H9 (cell line): ENCODE results near the gene RFC4. TPM values are rescaled to one million over a fixed set of nuclear protein-coding genes. Genes with fewer than 3 reads are reported as not detected.

Source experiments
- DNase-seq: peaks from one replicate; pipeline ENCODE4 v3.0.0-alpha.2; 2017
- H2AFZ ChIP-seq: one replicate; pipeline ENCODE4 v1.6.1; 2013; ENCODE audit warnings: mild to moderate bottlenecking, low read length, control low read depth, moderate library complexity
- H2AK5ac ChIP-seq: 2 replicates; pipeline ENCODE4 v1.6.1; 2013; ENCODE audit warnings: low read length, control low read depth, mixed read lengths; ENCODE audit not compliant: insufficient read length
- H2BK120ac ChIP-seq: one replicate; pipeline ENCODE4 v1.6.1; 2013; ENCODE audit warnings: low read depth, mild to moderate bottlenecking, low read length, control low read depth, inconsistent platforms; ENCODE audit not compliant: poor library complexity, severe bottlenecking
- H2BK12ac ChIP-seq: 2 replicates; pipeline ENCODE4 v1.6.1; 2013; ENCODE audit warnings: low read length, control low read depth, mixed read lengths, low read depth; ENCODE audit not compliant: insufficient read length
- H2BK15ac ChIP-seq: 2 replicates; pipeline ENCODE4 v1.6.1; 2013; ENCODE audit warnings: low read depth, low read length, control low read depth
- H2BK20ac ChIP-seq: one replicate; pipeline ENCODE4 v1.6.1; 2013; ENCODE audit warnings: low read depth, mild to moderate bottlenecking, low read length, control low read depth, inconsistent platforms; ENCODE audit not compliant: poor library complexity, severe bottlenecking
- H2BK5ac ChIP-seq: 2 replicates; pipeline ENCODE4 v1.6.1; 2013; ENCODE audit warnings: low read length, control low read depth, mixed read lengths; ENCODE audit not compliant: insufficient read length
- H3K14ac ChIP-seq: 2 replicates; pipeline ENCODE4 v1.6.1; 2013; ENCODE audit warnings: low read length, control low read depth; ENCODE audit not compliant: insufficient read depth
- H3K18ac ChIP-seq: 2 replicates; pipeline ENCODE4 v1.6.1; 2013; ENCODE audit warnings: low read depth, mild to moderate bottlenecking, mixed read lengths, low read length, control low read depth; ENCODE audit not compliant: insufficient read length
- H3K23ac ChIP-seq: 2 replicates; pipeline ENCODE4 v1.6.1; 2013; ENCODE audit warnings: low read length, control low read depth, mixed read lengths, low read depth; ENCODE audit not compliant: insufficient read length
- H3K23me2 ChIP-seq: 2 replicates; pipeline ENCODE4 v1.6.1; 2013; ENCODE audit warnings: low read depth, mild to moderate bottlenecking, mixed read lengths, low read length, control low read depth; ENCODE audit not compliant: insufficient read length, poor library complexity, severe bottlenecking
- H3K27ac ChIP-seq: 2 replicates; pipeline ENCODE4 v1.5.1; 2013; ENCODE audit warnings: low read length, control low read depth, mixed read lengths, low read depth; ENCODE audit not compliant: insufficient read length
- H3K27me3 ChIP-seq: 2 replicates; pipeline ENCODE4 v1.6.1; 2013; ENCODE audit warnings: low read length, control low read depth, inconsistent platforms; ENCODE audit not compliant: insufficient read depth
- H3K4ac ChIP-seq: 2 replicates; pipeline ENCODE4 v1.6.1; 2013; ENCODE audit warnings: low read depth, mild to moderate bottlenecking, control low read depth, inconsistent platforms, low read length, moderate library complexity
- H3K4me1 ChIP-seq: 2 replicates; pipeline ENCODE4 v1.6.1; 2013; ENCODE audit warnings: low read length, control low read depth, inconsistent platforms; ENCODE audit not compliant: insufficient read depth
- H3K4me2 ChIP-seq: 2 replicates; pipeline ENCODE4 v1.6.1; 2013; ENCODE audit warnings: low read length, control low read depth, mixed read lengths; ENCODE audit not compliant: insufficient read length, insufficient read depth
- H3K56ac ChIP-seq: 2 replicates; pipeline ENCODE4 v1.6.1; 2013; ENCODE audit warnings: low read depth, mild to moderate bottlenecking, mixed read lengths, low read length, control low read depth; ENCODE audit not compliant: insufficient read length
- H3K79me1 ChIP-seq: 2 replicates; pipeline ENCODE4 v1.6.1; 2013; ENCODE audit warnings: low read depth, mild to moderate bottlenecking, moderate library complexity, low read length, control low read depth, inconsistent platforms; ENCODE audit not compliant: insufficient read depth, poor library complexity, severe bottlenecking
- H3K79me2 ChIP-seq: 2 replicates; pipeline ENCODE4 v1.6.1; 2013; ENCODE audit warnings: low read length, control low read depth, inconsistent platforms; ENCODE audit not compliant: insufficient read depth
- H3K9ac ChIP-seq: 2 replicates; pipeline ENCODE4 v1.6.1; 2013; ENCODE audit warnings: low read length, control low read depth, mixed read lengths; ENCODE audit not compliant: insufficient read length; ENCODE audit errors: extremely low read depth
- H3K9me3 ChIP-seq: one replicate; pipeline ENCODE4 v1.6.1; 2013; ENCODE audit warnings: low read depth, low read length, inconsistent platforms; ENCODE audit not compliant: control insufficient read depth
- H3T11ph ChIP-seq: one replicate; pipeline ENCODE4 v1.6.1; 2013; ENCODE audit warnings: mild to moderate bottlenecking, low read length, control low read depth, inconsistent platforms
- H4K20me1 ChIP-seq: one replicate; pipeline ENCODE4 v1.6.1; 2013; ENCODE audit not compliant: control insufficient read depth, insufficient read length, insufficient read depth
- H4K5ac ChIP-seq: 2 replicates; pipeline ENCODE4 v1.6.1; 2013; ENCODE audit warnings: low read depth, mild to moderate bottlenecking, mixed read lengths, low read length, control low read depth; ENCODE audit not compliant: insufficient read length
- H4K8ac ChIP-seq: replicated peaks from 2 replicates; pipeline ENCODE4 v1.6.1; 2013; ENCODE audit warnings: low read length, control low read depth, mixed read lengths, low read depth; ENCODE audit not compliant: insufficient read length
- H4K91ac ChIP-seq: 2 replicates; pipeline ENCODE4 v1.6.1; 2013; ENCODE audit warnings: low read depth, mild to moderate bottlenecking, moderate library complexity, mixed read lengths, low read length, control low read depth; ENCODE audit not compliant: insufficient read length
- H3K27ac Mint-ChIP-seq, 3 experiments: 2 replicates in 2 of 3; 3 replicates in 1 of 3; pipeline ENCODE4 v1.8.0; 2020 to 2021; ENCODE audit warnings: mixed read lengths in 3 of 3, mild to moderate bottlenecking in 1 of 3, moderate library complexity in 1 of 3
- H3K27me3 Mint-ChIP-seq: 2 replicates; pipeline ENCODE4 v1.8.0; 2021; ENCODE audit warnings: low read depth, mild to moderate bottlenecking, moderate library complexity, mixed read lengths
- H3K36me3 Mint-ChIP-seq, 3 experiments: 2 replicates in 2 of 3; 3 replicates in 1 of 3; pipeline ENCODE4 v1.8.0; 2020 to 2021; ENCODE audit warnings: low read depth in 3 of 3, mixed read lengths in 3 of 3; ENCODE audit not compliant: insufficient read depth in 1 of 3
- H3K4me1 Mint-ChIP-seq, 2 experiments: 2 replicates each; pipeline ENCODE4 v1.8.0; 2020; ENCODE audit warnings: mixed read lengths in 2 of 2
- H3K4me3 Mint-ChIP-seq, 2 experiments: 2 replicates in 1 of 2; 3 replicates in 1 of 2; pipeline ENCODE4 v1.8.0; 2020 to 2021; ENCODE audit warnings: mild to moderate bottlenecking in 2 of 2, mixed read lengths in 2 of 2, moderate library complexity in 1 of 2
- H3K9me3 Mint-ChIP-seq, 2 experiments: 2 replicates in 1 of 2; 3 replicates in 1 of 2; pipeline ENCODE4 v1.8.0; 2020; ENCODE audit warnings: mild to moderate bottlenecking in 2 of 2, mixed read lengths in 2 of 2, moderate library complexity in 1 of 2
- WGBS: extraction: QIAGEN DNeasy Blood & Tissue Kit; methylation state at CpG from one replicate; pipeline ENCODE4 v1.1.7; 2013; ENCODE audit warnings: missing lambda C conversion rate, low lambda C conversion rate, mixed read lengths; ENCODE audit not compliant: insufficient read length; ENCODE audit errors: extremely low coverage; 5-methylcytosine and 5-hydroxymethylcytosine counted together
- total RNA-seq: library from RNA; stranded (reverse); gene quantifications from 2 replicates; pipeline ENCODE4 v1.2.1, GENCODE V29; 2021
- TF ChIP-seq, protein P1 (sequence below): fragments of 200-600 bp; sonication (generic); conservative IDR thresholded peaks from 3 replicates; pipeline ENCODE4 v1.8.0; 2021; ENCODE audit warnings: antibody characterized with exemption, mild to moderate bottlenecking

RFC4 gene
- total RNA-seq, 1 experiment from 2014 or later: 108 TPM

GRCh38 chr3:186783731-186784515, 22.4 kb downstream of the RFC4 start:
- peaks cover 6% of the 10 kb centered on the region for H3K23me2 ChIP-seq
- Mint-ChIP-seq H3K9me3 (peaks cover 11% of the 10 kb centered on the region in 2 experiments), H3K27me3 (peaks cover 10% of the 10 kb centered on the region), H3K4me3 (peak overlapping the region; percentile 99), H3K4me1 (peaks cover 19 to 29% of the 10 kb centered on the region in 2 experiments), H3K27ac (peak overlapping the region; percentile 99 to 100 (median 100)), H3K36me3 (peaks cover 49 to 57% (median 56%) of the 10 kb centered on the region in 3 experiments)
- H2BK20ac ChIP-seq: no peak overlapping the region
- H2BK5ac ChIP-seq: no peak overlapping the region
- no peak overlapping the region for H4K8ac ChIP-seq
- H2BK120ac ChIP-seq: no peak overlapping the region
- no peaks in the 10 kb centered on the region for H3K4me1 ChIP-seq
- WGBS: no CpG with 5 or more reads among the region's 56 CpGs
- H3K27ac ChIP-seq: peak overlapping the region; percentile 65
- H3K4ac ChIP-seq: no peak overlapping the region
- no peak overlapping the region for H4K91ac ChIP-seq
- TF ChIP-seq, protein P1, sequence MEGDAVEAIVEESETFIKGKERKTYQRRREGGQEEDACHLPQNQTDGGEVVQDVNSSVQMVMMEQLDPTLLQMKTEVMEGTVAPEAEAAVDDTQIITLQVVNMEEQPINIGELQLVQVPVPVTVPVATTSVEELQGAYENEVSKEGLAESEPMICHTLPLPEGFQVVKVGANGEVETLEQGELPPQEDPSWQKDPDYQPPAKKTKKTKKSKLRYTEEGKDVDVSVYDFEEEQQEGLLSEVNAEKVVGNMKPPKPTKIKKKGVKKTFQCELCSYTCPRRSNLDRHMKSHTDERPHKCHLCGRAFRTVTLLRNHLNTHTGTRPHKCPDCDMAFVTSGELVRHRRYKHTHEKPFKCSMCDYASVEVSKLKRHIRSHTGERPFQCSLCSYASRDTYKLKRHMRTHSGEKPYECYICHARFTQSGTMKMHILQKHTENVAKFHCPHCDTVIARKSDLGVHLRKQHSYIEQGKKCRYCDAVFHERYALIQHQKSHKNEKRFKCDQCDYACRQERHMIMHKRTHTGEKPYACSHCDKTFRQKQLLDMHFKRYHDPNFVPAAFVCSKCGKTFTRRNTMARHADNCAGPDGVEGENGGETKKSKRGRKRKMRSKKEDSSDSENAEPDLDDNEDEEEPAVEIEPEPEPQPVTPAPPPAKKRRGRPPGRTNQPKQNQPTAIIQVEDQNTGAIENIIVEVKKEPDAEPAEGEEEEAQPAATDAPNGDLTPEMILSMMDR: no peak
- H3K79me2 ChIP-seq: peaks cover 20% of the 10 kb centered on the region; the same call in 1 of the 2 replicates
- no peak overlapping the region for H2BK12ac ChIP-seq
- peak overlapping the region; percentile 78 for H3K18ac ChIP-seq
- no peak overlapping the region for H2AK5ac ChIP-seq
- no peak overlapping the region for H3K23ac ChIP-seq
- H3K56ac ChIP-seq: peak overlapping the region; percentile 51
- H3K27me3 ChIP-seq: no peaks in the 10 kb centered on the region
- DNase-seq: peak; percentile 58
- peak overlapping the region; percentile 6 for H4K5ac ChIP-seq
- no peaks in the 10 kb centered on the region for H3K9me3 ChIP-seq
- H3T11ph ChIP-seq: no peak overlapping the region
- no peak overlapping the region for H2BK15ac ChIP-seq
- peak overlapping the region; percentile 93 for H3K4me2 ChIP-seq
- no peaks in the 10 kb centered on the region for H3K79me1 ChIP-seq
- H3K9ac ChIP-seq: peak overlapping the region; percentile 99
- H2AFZ ChIP-seq: no peak overlapping the region
- peak overlapping the region; percentile 80; the same call in 1 of the 2 replicates for H3K14ac ChIP-seq
- H4K20me1 ChIP-seq: no peaks in the 10 kb centered on the region
